Stimulated activated CD4-positive, alpha-beta T cell treated with anti-CD3 and anti-CD28 coated beads, Interleukin-1b, Interleukin-23, amount 100 ng/mL, for 1 hour (primary cell): ENCODE data around the gene TBR1.

Experiments
- DNase-seq, 2 donors: peaks; one replicate each; pipeline ENCODE4 v3.0.0-alpha.2; 2020; ENCODE audit warnings: low read depth in 2 of 2

The TBR1 gene

DNA sequence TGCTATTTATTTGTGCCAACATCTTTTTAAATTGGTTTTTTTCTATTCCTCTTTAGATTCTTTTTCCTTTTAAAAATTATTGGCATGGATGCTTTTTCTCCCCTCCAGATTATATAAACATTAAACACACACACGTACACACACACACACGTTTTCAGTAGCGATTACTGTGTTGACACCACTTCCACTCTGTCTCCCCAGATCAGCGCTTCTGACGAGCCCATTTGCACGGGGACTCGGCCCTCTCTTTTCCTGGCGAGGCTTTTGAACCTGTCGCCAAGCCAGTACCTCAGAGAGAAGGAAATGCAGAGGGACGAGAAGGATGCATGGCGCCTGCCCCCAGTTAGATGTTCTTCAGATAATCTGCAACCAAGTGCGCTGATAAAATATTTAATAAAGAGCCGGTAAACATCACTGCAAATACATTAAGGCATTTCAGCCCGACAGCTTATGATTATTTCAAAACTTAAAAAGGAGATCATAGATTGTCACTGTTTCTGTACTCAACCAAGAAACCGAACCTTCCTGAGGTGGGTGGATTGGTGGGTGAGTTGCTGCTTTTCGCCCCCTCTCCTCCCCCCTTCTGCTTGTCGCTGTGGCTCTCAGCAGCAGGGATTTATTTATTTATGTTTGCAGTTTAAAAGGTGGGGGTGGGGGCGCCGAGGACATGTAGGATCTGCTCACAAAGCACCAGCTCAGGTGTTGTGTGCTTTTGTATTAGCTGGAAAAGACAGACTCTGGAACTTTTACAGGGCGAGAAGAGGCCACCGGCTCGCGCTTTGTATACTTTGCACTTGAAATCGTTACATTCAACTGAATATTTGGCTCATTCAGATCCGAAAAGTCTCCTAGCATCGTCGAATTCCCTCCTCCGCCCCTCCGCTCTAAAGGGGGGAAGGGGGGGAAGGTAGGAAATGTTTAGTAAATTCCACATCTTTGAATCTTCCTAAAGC is 787 bp upstream of the TBR1 start:
- no peak for DNase-seq

- DNase-seq = no peak
Measured at GRCh38 chr2:161416708-161417437, 776 bp downstream of the TBR1 start.

GRCh38 chr2:161417438-161418274 is 1.6 kb downstream of the TBR1 start:
- no peak for DNase-seq

DNA sequence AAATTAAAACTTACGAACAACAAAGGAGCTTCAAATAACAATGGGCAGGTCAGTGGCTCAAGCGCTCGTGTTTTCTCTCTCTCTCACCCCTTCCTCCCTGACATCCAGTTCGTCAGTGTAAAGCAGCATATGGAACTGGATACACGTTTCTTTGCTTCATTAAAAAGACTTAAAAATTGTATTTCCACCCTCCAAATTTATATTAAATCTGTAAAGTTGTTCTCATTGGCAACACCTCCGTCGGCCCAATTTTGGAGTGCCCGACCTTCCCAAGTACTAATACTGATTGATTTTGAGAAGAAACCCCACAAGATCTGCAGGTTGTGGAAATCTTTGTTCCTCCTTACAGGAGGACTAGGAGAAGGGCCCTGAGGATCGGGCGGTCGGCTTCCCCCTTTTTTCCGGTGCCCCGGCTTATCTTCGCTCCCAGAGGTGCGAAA is 2.2 kb downstream of the TBR1 start:
- no peak for DNase-seq

DNA sequence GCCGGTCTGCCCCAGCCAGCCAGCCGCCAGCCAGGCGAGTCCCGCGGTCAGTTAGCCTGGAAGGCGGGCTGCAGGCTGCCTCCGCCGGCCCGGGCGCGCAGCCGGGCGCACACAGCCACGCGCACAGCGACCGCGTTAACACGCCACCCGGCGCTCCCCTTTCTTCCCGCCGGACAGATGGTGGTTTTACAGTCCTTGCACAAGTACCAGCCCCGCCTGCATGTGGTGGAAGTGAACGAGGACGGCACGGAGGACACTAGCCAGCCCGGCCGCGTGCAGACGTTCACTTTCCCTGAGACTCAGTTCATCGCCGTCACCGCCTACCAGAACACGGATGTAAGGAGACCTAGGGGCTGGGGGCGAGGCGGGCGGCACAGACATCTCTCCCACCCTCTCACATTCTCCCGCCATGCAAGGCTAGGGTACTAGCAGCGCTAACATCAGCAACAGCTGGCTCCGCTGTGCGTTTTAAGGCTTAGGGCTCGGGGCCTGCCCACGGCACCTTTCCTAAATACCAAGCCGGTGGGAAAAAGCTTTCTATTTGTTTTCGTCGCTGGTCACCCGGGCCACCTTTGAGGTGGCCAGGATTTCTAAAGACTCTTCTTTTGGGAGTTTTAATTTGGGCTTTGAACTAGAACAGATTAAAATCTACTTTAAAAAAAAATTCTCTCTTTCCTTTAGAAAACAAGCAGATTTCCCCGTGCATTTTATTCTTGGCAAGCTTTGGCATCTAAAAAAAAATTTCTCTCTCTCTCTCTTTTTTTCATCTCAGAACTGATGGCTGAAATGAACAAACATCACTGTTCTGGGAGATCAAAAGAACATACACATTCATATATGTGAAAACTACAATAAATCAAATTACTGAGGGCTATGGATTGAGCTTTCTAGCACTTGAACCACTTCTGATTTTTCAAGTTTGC is 2.9 kb downstream of the TBR1 start:
- no peak for DNase-seq

GRCh38 chr2:161419638-161420190 is 3.6 kb downstream of the TBR1 start:
- no peak for DNase-seq

DNA sequence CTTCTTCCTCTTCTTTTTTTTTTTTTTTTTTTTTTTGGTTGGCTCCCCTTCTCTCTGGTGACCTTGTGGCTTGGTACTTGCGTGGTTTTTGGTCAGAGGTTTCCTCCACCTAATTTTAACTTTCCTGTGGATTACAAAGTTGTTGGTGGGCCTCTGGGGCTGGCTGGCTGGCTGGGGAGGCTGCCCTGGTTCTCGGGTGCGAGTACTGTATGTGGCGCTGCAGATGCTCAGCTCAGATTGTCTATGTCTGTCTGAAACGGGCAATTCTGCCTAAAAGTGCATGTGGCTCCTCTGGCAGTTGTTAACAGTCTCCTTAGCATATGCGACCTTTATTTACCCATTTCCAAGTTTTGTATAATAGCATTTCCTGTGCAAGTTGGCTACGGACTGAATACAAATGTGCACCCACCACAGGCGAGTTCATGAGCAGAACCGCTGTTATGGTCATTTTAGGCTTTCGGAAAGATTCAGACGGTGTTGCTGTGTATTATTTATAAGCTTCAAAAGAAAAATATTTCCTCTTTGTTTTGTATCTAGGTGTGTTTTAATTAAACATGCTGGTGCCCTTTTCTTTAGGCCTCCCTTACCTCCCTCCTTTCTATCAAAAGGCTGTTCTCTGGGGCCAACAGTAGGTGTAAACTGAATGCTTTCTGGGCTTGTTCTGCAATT is 4.4 kb downstream of the TBR1 start:
- DNase-seq = no peak

DNA sequence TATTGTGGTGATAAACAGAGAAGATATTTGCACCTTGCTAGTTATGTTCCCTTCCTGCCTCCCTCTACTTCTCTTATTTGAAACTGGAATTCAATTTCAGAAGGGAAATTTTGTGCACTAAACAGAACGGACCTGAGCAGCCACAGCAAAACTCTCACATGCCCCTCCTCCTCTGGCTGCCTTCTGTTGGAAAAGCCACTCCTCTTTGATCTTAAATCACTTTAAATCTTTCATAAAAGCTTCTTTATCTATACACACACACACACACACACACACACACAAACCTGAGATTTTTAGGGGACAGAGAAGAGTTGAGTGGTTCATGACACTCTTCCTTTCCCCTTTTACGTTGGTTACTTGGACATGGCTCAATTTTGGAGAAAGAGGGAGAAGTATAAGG is 5.6 kb downstream of the TBR1 start:
- no peak for DNase-seq

DNA sequence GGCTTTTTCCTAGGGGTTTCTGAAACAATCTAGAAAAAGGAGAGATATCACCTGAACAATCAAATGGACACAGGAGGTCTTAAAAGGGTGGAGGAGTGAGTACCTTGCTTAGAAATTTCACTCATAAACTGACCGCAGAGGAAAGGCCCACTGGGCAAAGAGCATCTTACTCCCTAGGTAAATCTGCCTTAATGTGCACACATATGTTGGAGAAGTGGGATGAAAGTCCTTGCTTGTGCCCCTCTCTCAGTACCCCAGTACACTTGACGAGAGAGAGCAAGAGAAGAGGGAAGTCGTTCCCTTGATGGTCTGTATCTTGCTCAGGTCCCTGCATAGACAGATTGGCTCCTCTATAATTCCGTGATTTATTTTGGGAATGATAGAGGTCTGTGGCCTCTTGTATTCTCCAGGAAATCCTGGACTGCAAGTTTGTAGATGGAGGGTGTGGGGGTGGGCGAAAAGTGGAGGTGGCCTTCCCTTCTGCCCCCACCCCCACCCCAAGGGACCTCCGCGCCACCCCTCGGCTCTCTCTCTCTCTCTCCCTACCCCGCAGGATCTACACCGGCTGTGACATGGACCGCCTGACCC is 6.8 kb downstream of the TBR1 start:
- DNase-seq = no peak

DNA sequence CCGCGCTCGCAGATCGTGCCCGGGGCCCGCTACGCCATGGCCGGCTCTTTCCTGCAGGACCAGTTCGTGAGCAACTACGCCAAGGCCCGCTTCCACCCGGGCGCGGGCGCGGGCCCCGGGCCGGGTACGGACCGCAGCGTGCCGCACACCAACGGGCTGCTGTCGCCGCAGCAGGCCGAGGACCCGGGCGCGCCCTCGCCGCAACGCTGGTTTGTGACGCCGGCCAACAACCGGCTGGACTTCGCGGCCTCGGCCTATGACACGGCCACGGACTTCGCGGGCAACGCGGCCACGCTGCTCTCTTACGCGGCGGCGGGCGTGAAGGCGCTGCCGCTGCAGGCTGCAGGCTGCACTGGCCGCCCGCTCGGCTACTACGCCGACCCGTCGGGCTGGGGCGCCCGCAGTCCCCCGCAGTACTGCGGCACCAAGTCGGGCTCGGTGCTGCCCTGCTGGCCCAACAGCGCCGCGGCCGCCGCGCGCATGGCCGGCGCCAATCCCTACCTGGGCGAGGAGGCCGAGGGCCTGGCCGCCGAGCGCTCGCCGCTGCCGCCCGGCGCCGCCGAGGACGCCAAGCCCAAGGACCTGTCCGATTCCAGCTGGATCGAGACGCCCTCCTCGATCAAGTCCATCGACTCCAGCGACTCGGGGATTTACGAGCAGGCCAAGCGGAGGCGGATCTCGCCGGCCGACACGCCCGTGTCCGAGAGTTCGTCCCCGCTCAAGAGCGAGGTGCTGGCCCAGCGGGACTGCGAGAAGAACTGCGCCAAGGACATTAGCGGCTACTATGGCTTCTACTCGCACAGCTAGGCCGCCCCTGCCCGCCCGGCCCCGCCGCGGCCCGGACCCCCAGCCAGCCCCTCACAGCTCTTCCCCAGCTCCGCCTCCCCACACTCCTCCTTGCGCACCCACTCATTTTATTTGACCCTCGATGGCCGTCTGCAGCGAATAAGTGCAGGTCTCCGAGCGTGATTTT is 7.6 kb downstream of the TBR1 start:
- DNase-seq = no peak

- no peak for DNase-seq
Measured at GRCh38 chr2:161424394-161424769, 8.3 kb downstream of the TBR1 start.

GRCh38 chr2:161424891-161425727 is 9.0 kb downstream of the TBR1 start:
- DNase-seq = no peak

- no peak for DNase-seq
Measured at GRCh38 chr2:161425728-161426454, 9.8 kb downstream of the TBR1 start.

- DNase-seq = no peak
Measured at GRCh38 chr2:161426455-161426921, 10.4 kb downstream of the TBR1 start.

- no peak for DNase-seq
Measured at GRCh38 chr2:161426922-161427663, 11.0 kb downstream of the TBR1 start.
